IMR-90 (cell line): ENCODE results near the gene PITPNM3. TPM values are rescaled to one million over a fixed set of nuclear protein-coding genes. Genes with fewer than 3 reads are reported as not detected.

Experiments used
- ATAC-seq: fragments of 200-7000 bp; cut with Tn5 transposase; 2 replicates; pipeline ENCODE4 v1.9.1; 2020; ENCODE audit warnings: low read depth, mild to moderate bottlenecking, moderate library complexity
- BruUV-seq: library from RNA; stranded (reverse); fragments of 400-500 nt; replicated peaks from 2 replicates; lab custom pipeline; 2021; lab: Mats Ljungman, UMichigan
- CTCF ChIA-PET: fragments of 300-600 bp; formaldehyde crosslinking; extraction: SDS; loops from one replicate; lab custom pipeline; 2021; ENCODE audit warnings: antibody characterized with exemption; lab: Yijun Ruan, JAX
- POLR2A ChIA-PET: fragments of 300-600 bp; sonication (Branson Sonifier 250); formaldehyde crosslinking; loops from one replicate; lab custom pipeline; 2022; ENCODE audit warnings: antibody characterized with exemption; ENCODE audit not compliant: unreplicated experiment; lab: Charles Lee
- DNase-seq: peaks from one replicate; pipeline ENCODE4 v3.0.0; 2013
- H2AFZ ChIP-seq: replicated peaks from 2 replicates; pipeline ENCODE3; 2013; ENCODE audit warnings: low read length, mild to moderate bottlenecking; ENCODE audit not compliant: poor library complexity
- H2AK5ac ChIP-seq: 2 replicates; pipeline ENCODE4 v1.6.1; 2013; ENCODE audit warnings: low read depth, low read length, inconsistent platforms
- H2AK9ac ChIP-seq: replicated peaks from 2 replicates; pipeline ENCODE3; 2013; ENCODE audit warnings: mild to moderate bottlenecking, low read depth, low read length, moderate library complexity; ENCODE audit not compliant: poor library complexity
- H2BK120ac ChIP-seq: 2 replicates; pipeline ENCODE4 v1.6.1; 2013; ENCODE audit warnings: low read depth, low read length, inconsistent platforms
- H2BK15ac ChIP-seq: 3 replicates; pipeline ENCODE4 v1.6.1; 2013; ENCODE audit warnings: low read depth, low read length, inconsistent platforms
- H2BK20ac ChIP-seq: 2 replicates; pipeline ENCODE4 v1.6.1; 2013; ENCODE audit warnings: low read depth, mild to moderate bottlenecking, inconsistent platforms, low read length, moderate library complexity
- H2BK5ac ChIP-seq: 2 replicates; pipeline ENCODE4 v1.6.1; 2013; ENCODE audit warnings: mild to moderate bottlenecking, low read depth, low read length, inconsistent platforms; ENCODE audit not compliant: poor library complexity, severe bottlenecking
- H3K14ac ChIP-seq: replicated peaks from 2 replicates; pipeline ENCODE4 v1.6.1; 2013; ENCODE audit warnings: low read depth, low read length, inconsistent platforms
- H3K18ac ChIP-seq: 2 replicates; pipeline ENCODE4 v1.6.1; 2013; ENCODE audit warnings: low read depth, low read length, control low read depth
- H3K23ac ChIP-seq: 2 replicates; pipeline ENCODE4 v1.6.1; 2013; ENCODE audit warnings: low read depth, low read length, inconsistent platforms
- H3K27ac ChIP-seq: 2 replicates; pipeline ENCODE4 v1.5.1; 2013; ENCODE audit warnings: mild to moderate bottlenecking, control low read depth, low read length; ENCODE audit not compliant: insufficient read depth
- H3K27me3 ChIP-seq: 2 replicates; pipeline ENCODE4 v1.6.1; 2013; ENCODE audit warnings: low read length; ENCODE audit not compliant: control insufficient read depth, insufficient read depth
- H3K36me3 ChIP-seq: 2 replicates; pipeline ENCODE4 v1.6.1; 2013; ENCODE audit warnings: low read length, mixed read lengths; ENCODE audit not compliant: control insufficient read depth, insufficient read depth
- H3K4ac ChIP-seq: 2 replicates; pipeline ENCODE4 v1.6.1; 2013; ENCODE audit warnings: low read depth, low read length, inconsistent platforms
- H3K4me1 ChIP-seq: 2 replicates; pipeline ENCODE4 v1.6.1; 2013; ENCODE audit warnings: low read length, mixed read lengths; ENCODE audit not compliant: control insufficient read depth, insufficient read depth
- H3K4me2 ChIP-seq: 2 replicates; pipeline ENCODE4 v1.6.1; 2013; ENCODE audit warnings: low read depth, mild to moderate bottlenecking, control low read depth, low read length, moderate library complexity
- H3K4me3 ChIP-seq: 2 replicates; pipeline ENCODE4 v1.5.1; 2013; ENCODE audit warnings: low read depth, mild to moderate bottlenecking, control low read depth, low read length, moderate library complexity; ENCODE audit not compliant: insufficient read depth
- H3K56ac ChIP-seq: 2 replicates; pipeline ENCODE4 v1.6.1; 2013; ENCODE audit warnings: low read length, inconsistent platforms; ENCODE audit not compliant: insufficient read depth; ENCODE audit errors: extremely low read depth
- H3K79me1 ChIP-seq, 2 experiments: 2 replicates each; pipeline ENCODE4 v1.6.1; 2013; ENCODE audit warnings: low read length in 2 of 2, inconsistent platforms in 1 of 2, low read depth in 1 of 2
- H3K9ac ChIP-seq: 2 replicates; pipeline ENCODE4 v1.6.1; 2013; ENCODE audit warnings: low read depth, low read length, control low read depth
- H3K9me1 ChIP-seq: 2 replicates; pipeline ENCODE4 v1.6.1; 2013; ENCODE audit warnings: low read length, inconsistent platforms; ENCODE audit not compliant: insufficient read depth
- H3K9me3 ChIP-seq: 2 replicates; pipeline ENCODE4 v1.6.1; 2013; ENCODE audit warnings: low read length; ENCODE audit not compliant: control insufficient read depth, insufficient read depth
- H4K20me1 ChIP-seq: 2 replicates; pipeline ENCODE4 v1.6.1; 2013; ENCODE audit warnings: low read length, inconsistent platforms; ENCODE audit not compliant: insufficient read depth
- H4K5ac ChIP-seq: 2 replicates; pipeline ENCODE4 v1.6.1; 2013; ENCODE audit warnings: mild to moderate bottlenecking, low read depth, low read length, control low read depth
- H4K8ac ChIP-seq, 2 experiments: 2 replicates each; pipeline ENCODE4 v1.6.1; 2013; ENCODE audit warnings: low read depth in 2 of 2, low read length in 2 of 2, control low read depth in 1 of 2, inconsistent platforms in 1 of 2
- H4K91ac ChIP-seq: 2 replicates; pipeline ENCODE4 v1.6.1; 2013; ENCODE audit warnings: low read depth, low read length, inconsistent platforms; ENCODE audit not compliant: insufficient read depth
- BHLHE40 ChIP-seq: fragments of 150-350 bp; IDR thresholded peaks from 2 replicates; pipeline ENCODE4 v1.6.1; 2016; ENCODE audit warnings: mild to moderate bottlenecking, low read depth, low read length
- CHD1 ChIP-seq: IDR thresholded peaks from 2 replicates; pipeline ENCODE4 v1.6.1; 2012; ENCODE audit warnings: low read depth, low read length, improper control_type of control experiment
- MAFK ChIP-seq: IDR thresholded peaks from 2 replicates; pipeline ENCODE4 v1.6.1; 2012; ENCODE audit warnings: low read depth, low read length, improper control_type of control experiment
- MAZ ChIP-seq: IDR thresholded peaks from 2 replicates; pipeline ENCODE4 v1.6.1; 2012; ENCODE audit warnings: low read depth, mild to moderate bottlenecking, low read length, improper control_type of control experiment, moderate library complexity, borderline replicate concordance
- MXI1 ChIP-seq: IDR thresholded peaks from 2 replicates; pipeline ENCODE4 v1.6.1; 2012; ENCODE audit warnings: low read depth, mild to moderate bottlenecking, low read length, moderate library complexity, borderline replicate concordance
- NFE2L2 ChIP-seq: fragments of 150-350 bp; IDR thresholded peaks from 2 replicates; pipeline ENCODE4 v1.6.1; 2016; ENCODE audit warnings: low read depth, mild to moderate bottlenecking, low read length
- RCOR1 ChIP-seq: IDR thresholded peaks from 2 replicates; pipeline ENCODE4 v1.6.1; 2012; ENCODE audit warnings: mild to moderate bottlenecking, low read length, improper control_type of control experiment; ENCODE audit not compliant: insufficient replicate concordance
- RFX5 ChIP-seq: IDR thresholded peaks from 2 replicates; pipeline ENCODE4 v1.8.0; 2012; ENCODE audit warnings: low read depth, mild to moderate bottlenecking, low read length, moderate library complexity
- USF2 ChIP-seq: fragments of 150-350 bp; IDR thresholded peaks from 2 replicates; pipeline ENCODE4 v1.6.1; 2017; ENCODE audit warnings: mild to moderate bottlenecking, antibody characterized with exemption, low read length, low read depth
- WGBS, 2 experiments: methylation state at CpG; one replicate each; pipeline versions ENCODE4 v1.1.5 to v1.1.7; 2013; ENCODE audit warnings: missing lambda C conversion rate in 2 of 2; ENCODE audit not compliant: insufficient read length in 1 of 2; ENCODE audit errors: extremely low coverage in 2 of 2; 5-methylcytosine and 5-hydroxymethylcytosine counted together
- dilution Hi-C: fragments of 300-500 bp; cut with HindIII; formaldehyde crosslinking; loops from one replicate; pipeline ENCODE4 v1.14.3; 2018; ENCODE audit warnings: low sequenced_read_pairs; ENCODE audit not compliant: unreplicated experiment
- in situ Hi-C: fragments of 300-500 bp; cut with MboI; formaldehyde crosslinking; loops from 3 replicates; pipeline ENCODE4 v1.14.3; 2019; ENCODE audit warnings: low sequenced_read_pairs, inconsistent platforms, mixed read lengths
- intact Hi-C: fragments of 100-400 bp; cut with micrococcal nuclease; formaldehyde crosslinking; loops from 2 replicates; pipeline ENCODE4 v1.10.0; 2022
- polyA plus RNA-seq, 3 experiments: library from polyadenylated mRNA; depleted of rRNA; stranded (reverse); fragments of >200 nt; gene quantifications; 2 replicates each; pipeline ENCODE4 v1.2.3, GENCODE V29; 2012; ENCODE audit warnings: low replicate concordance in 1 of 3
- total RNA-seq: library from RNA; depleted of rRNA; stranded (reverse); fragments of >200 nt; gene quantifications from 2 replicates; pipeline ENCODE4 v1.2.3, GENCODE V29; 2012
- TF ChIP-seq, protein P1 (sequence below): conservative IDR thresholded peaks from 2 replicates; pipeline ENCODE4 v1.5.1; 2012; ENCODE audit warnings: mild to moderate bottlenecking, low read depth, low read length, improper control_type of control experiment
- TF ChIP-seq, protein P2 (sequence below): fragments of 150-350 bp; IDR thresholded peaks from 2 replicates; pipeline ENCODE4 v1.6.1; 2016; ENCODE audit warnings: low read depth, mild to moderate bottlenecking, low read length, moderate library complexity, borderline replicate concordance

Gene PITPNM3
- total and polyA plus RNA-seq, 2 of the 4 experiments (the other 2 are of a cell fraction): 0.54 to 1.7 TPM

DNA sequence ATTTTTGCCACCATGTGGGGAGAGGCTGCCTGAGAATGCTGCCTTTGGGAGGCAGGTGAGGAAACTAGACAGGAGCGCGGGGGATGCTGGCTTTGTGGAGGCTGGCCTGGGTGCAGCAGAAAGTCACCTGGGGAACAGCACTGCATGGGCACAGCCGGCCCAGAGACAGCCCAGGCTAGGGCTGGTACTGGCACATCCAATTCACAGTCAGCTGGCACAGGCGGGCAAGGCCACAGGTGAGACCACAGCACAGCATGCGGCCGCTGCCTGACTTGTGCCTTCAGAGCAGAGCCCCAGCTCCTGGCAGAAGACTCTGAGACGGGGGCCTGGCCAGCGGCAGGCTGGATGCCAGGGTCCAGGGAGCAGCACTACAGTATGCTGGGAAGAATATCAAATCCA is 16.6 kb upstream of the PITPNM3 start:
- H3K36me3 ChIP-seq: peaks cover 7% of the 10 kb centered on the region
- H4K91ac ChIP-seq: no peak overlapping the region
- no peak overlapping the region for H3K9ac ChIP-seq
- no peak overlapping the region for H3K18ac ChIP-seq
- H4K5ac ChIP-seq: no peak overlapping the region
- no peak overlapping the region for H2AFZ ChIP-seq
- no peaks in the 10 kb centered on the region for H3K9me3 ChIP-seq
- no peak overlapping the region for H2AK5ac ChIP-seq
- peaks cover 0 to 4% of the 10 kb centered on the region in 2 experiments; a peak in 1 of 4 replicates for H3K79me1 ChIP-seq
- ATAC-seq (no peak), DNase-seq (no peak)
- H3K9me1 ChIP-seq: peaks cover 13% of the 10 kb centered on the region; the same call in 1 of the 2 replicates
- H2AK9ac ChIP-seq: peak overlapping the region; percentile 37
- H3K4me3 ChIP-seq: no peak overlapping the region
- dilution Hi-C loops (no loop called here), intact Hi-C loops (no loop called here), in situ Hi-C loops (no loop called here)
- H3K14ac ChIP-seq: no peak overlapping the region
- H3K27me3 ChIP-seq: no peaks in the 10 kb centered on the region
- H3K4me1 ChIP-seq: peaks cover 20% of the 10 kb centered on the region
- no peak overlapping the region for H3K4ac ChIP-seq
- TF ChIP-seq, protein P1, sequence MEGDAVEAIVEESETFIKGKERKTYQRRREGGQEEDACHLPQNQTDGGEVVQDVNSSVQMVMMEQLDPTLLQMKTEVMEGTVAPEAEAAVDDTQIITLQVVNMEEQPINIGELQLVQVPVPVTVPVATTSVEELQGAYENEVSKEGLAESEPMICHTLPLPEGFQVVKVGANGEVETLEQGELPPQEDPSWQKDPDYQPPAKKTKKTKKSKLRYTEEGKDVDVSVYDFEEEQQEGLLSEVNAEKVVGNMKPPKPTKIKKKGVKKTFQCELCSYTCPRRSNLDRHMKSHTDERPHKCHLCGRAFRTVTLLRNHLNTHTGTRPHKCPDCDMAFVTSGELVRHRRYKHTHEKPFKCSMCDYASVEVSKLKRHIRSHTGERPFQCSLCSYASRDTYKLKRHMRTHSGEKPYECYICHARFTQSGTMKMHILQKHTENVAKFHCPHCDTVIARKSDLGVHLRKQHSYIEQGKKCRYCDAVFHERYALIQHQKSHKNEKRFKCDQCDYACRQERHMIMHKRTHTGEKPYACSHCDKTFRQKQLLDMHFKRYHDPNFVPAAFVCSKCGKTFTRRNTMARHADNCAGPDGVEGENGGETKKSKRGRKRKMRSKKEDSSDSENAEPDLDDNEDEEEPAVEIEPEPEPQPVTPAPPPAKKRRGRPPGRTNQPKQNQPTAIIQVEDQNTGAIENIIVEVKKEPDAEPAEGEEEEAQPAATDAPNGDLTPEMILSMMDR: no peak
- TF ChIP-seq MAFK (no peak), USF2 (no peak), MXI1 (no peak), BHLHE40 (no peak), NFE2L2 (no peak), CHD1 (no peak), RCOR1 (no peak), RFX5 (no peak), MAZ (no peak)
- TF ChIP-seq, protein P2, sequence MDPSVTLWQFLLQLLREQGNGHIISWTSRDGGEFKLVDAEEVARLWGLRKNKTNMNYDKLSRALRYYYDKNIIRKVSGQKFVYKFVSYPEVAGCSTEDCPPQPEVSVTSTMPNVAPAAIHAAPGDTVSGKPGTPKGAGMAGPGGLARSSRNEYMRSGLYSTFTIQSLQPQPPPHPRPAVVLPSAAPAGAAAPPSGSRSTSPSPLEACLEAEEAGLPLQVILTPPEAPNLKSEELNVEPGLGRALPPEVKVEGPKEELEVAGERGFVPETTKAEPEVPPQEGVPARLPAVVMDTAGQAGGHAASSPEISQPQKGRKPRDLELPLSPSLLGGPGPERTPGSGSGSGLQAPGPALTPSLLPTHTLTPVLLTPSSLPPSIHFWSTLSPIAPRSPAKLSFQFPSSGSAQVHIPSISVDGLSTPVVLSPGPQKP: no peak
- no peaks in the 10 kb centered on the region for H4K20me1 ChIP-seq
- H3K4me2 ChIP-seq: no peak overlapping the region
- H3K56ac ChIP-seq: no peak overlapping the region
- H2BK20ac ChIP-seq: no peak overlapping the region
- no peak overlapping the region for H2BK120ac ChIP-seq
- H4K8ac ChIP-seq: no peak overlapping the region
- 74% methylated on average over 3 of the region's 8 CpGs; no CpG with 5 or more reads in 1 of the 2 experiments for WGBS, 2 experiments
- H2BK15ac ChIP-seq: no peak overlapping the region
- no peak overlapping the region for H3K23ac ChIP-seq
- ChIA-PET CTCF (no interaction called here), POLR2A (no interaction called here)
- no TSS peak for BruUV-seq
- H3K27ac ChIP-seq: no peak overlapping the region
- no peak overlapping the region for H2BK5ac ChIP-seq
